ENCODE results near the gene ZC3H13.
A peak's percentile ranks its signal among the peaks of the same experiment; 100 is the strongest.

ZC3H13 gene

GRCh38 chr13:45921162-45921736, 131.3 kb downstream of the ZC3H13 start:
- FAIRE-seq: no peak
- DNase-seq (ENCODE audit: insufficient read length, low spot score): no peak
- TF ChIP-seq, protein P1, sequence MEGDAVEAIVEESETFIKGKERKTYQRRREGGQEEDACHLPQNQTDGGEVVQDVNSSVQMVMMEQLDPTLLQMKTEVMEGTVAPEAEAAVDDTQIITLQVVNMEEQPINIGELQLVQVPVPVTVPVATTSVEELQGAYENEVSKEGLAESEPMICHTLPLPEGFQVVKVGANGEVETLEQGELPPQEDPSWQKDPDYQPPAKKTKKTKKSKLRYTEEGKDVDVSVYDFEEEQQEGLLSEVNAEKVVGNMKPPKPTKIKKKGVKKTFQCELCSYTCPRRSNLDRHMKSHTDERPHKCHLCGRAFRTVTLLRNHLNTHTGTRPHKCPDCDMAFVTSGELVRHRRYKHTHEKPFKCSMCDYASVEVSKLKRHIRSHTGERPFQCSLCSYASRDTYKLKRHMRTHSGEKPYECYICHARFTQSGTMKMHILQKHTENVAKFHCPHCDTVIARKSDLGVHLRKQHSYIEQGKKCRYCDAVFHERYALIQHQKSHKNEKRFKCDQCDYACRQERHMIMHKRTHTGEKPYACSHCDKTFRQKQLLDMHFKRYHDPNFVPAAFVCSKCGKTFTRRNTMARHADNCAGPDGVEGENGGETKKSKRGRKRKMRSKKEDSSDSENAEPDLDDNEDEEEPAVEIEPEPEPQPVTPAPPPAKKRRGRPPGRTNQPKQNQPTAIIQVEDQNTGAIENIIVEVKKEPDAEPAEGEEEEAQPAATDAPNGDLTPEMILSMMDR (IDR thresholded peaks at IDR 0.05; ENCODE audit: insufficient read depth, missing control alignments): no peak

- TF ChIP-seq, protein P1 (IDR thresholded peaks at IDR 0.05; ENCODE audit: insufficient read depth, missing control alignments): no peak
- FAIRE-seq: no peak
- DNase-seq (ENCODE audit: insufficient read length, low spot score): no peak
Observed at GRCh38 chr13:45918597-45918996, 133.9 kb downstream of the ZC3H13 start.

DNA sequence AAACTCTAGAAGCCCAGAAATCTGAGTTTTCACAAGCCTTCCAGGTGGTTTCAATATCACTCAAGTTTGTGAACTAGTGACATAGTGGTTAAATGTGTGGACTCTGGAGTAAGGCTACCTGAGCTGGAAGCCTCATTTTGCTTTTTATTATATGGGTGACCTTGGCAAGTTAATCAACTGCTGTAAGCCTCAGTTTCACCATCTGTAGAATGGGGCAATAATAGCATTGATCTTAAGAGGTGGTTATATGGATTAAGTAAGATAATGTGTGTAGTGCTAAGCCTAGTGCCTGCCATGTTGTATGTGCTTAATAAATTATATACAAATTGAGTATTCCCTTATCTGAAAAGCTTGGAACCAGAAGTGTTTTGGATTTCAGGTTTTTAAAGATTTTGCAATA, 135.5 kb downstream of the ZC3H13 start:
- TF ChIP-seq, protein P1 (IDR thresholded peaks at IDR 0.05; ENCODE audit: insufficient read depth, missing control alignments): no peak
- FAIRE-seq: no peak

DNA sequence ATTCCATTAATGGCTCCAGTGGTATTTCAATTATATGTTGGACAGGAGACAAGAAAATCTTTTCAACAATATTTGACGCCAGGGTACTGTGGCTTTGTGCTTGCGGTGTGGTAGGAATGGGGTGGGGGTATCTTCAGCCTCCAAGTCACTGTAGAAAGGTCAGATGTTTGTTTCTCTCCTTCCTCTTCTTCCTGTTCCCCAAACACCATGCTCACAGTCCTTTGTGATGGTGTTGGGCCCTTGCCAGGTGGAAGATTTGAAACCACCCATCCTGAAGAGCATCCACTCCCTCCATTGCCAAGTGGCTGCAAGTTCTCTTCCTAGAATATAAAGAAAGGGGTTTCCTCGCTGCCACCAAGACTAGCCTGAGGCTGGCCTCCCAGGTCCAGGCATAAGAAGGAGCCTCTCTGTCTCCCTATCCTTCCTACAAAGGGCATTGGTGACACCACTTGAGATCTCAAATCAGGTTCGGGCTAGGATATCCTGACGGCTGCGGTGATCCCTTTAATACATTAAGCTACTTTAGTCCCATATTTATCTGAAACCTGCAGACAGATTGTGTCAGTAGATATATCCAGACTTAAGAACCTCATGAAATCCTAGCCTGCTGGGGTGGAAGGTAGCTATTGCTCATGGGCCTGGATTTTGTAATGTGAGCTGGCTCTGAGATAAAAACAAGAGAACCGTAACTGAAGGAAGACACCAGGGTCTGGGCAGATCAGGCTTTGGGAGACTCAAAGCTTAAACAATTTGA, 136.7 kb downstream of the ZC3H13 start:
- FAIRE-seq (peak; percentile 94), DNase-seq (ENCODE audit: insufficient read length, low spot score) (peak; percentile 90)
- TF ChIP-seq, protein P1 (IDR thresholded peaks at IDR 0.05; ENCODE audit: insufficient read depth, missing control alignments): no peak

More for the DNA sequence above, 135.5 kb downstream of the ZC3H13 start:
- no peak for DNase-seq (ENCODE audit: insufficient read length, low spot score)

DNA sequence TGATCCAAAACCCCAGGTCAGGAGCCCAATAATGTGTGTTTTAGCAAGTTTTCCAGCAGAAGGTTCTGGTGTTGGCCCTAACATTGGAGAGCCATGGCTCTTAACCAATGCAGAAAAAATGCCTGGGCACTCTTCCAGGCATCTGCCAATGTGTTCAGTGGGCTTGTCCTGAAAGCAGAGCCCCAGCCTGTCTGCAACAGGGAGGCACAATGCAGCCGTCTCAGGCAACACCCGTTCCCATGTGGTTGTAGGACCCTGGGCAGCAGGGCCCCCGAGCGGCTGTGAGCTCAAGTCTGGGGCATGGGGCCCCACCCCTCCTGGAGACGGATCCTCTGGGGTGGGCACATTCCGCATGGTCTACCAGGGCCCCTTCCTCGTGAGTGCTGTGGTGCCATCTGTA, 142.9 kb downstream of the ZC3H13 start:
- TF ChIP-seq, protein P1 (IDR thresholded peaks at IDR 0.05; ENCODE audit: insufficient read depth, missing control alignments): no peak
- FAIRE-seq (no peak), DNase-seq (ENCODE audit: insufficient read length, low spot score) (no peak)

DNA sequence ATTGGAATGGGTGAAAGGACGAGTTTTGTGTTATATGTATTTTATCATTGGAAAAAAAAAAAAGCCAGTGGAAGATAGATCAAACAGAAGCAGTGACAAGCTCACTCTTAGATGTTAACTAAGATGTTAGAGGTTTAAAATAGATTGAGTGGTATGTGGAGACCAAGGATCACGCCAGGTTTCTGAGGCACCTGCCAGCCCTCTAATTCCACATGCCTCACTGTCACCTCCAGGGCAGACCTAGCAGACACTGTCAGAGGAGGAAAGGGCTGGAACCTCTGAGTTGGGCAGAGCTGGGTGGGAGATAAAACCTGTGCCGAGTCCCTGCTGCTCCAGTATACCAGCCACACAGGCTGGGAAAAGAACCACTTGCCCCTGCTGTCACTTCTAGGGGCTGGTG, 143.5 kb downstream of the ZC3H13 start:
- no peak for DNase-seq (ENCODE audit: insufficient read length, low spot score)
- FAIRE-seq: no peak
- TF ChIP-seq, protein P1 (IDR thresholded peaks at IDR 0.05; ENCODE audit: insufficient read depth, missing control alignments): no peak

DNA sequence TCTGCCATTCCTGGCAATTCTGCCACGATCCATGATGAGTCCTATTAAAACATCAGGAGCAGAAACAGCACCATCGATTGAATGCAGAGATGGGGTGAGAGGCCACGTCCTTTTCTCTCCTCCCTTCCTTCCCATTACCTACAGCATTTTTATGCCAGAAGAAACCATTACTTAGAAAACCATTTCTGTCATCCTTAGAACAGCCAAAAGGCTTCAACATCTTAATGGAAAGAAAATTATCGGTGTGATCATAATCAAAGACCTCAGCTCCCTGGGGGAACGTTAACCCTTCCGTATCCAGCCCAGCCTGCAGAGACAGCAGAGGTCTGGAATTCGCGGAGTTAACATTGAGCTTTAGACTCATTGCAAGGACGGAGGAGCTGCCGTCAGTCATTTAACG, 145.0 kb downstream of the ZC3H13 start:
- DNase-seq (ENCODE audit: insufficient read length, low spot score): no peak
- no peak for FAIRE-seq
- TF ChIP-seq, protein P1 (IDR thresholded peaks at IDR 0.05; ENCODE audit: insufficient read depth, missing control alignments): no peak
